CD14-positive monocyte (primary cell): ENCODE results near the gene MDFI. TPM values are rescaled to one million over a fixed set of nuclear protein-coding genes. Genes with fewer than 3 reads are reported as not detected.

Source experiments
- DNase-seq, 3 donors: peaks; one replicate each; pipeline ENCODE4 v3.0.0-alpha.2; 2011 to 2022
- H2AFZ ChIP-seq: 2 replicates; pipeline ENCODE4 v1.6.0; 2012; ENCODE audit warnings: mild to moderate bottlenecking, low read depth, low read length, inconsistent platforms; ENCODE audit not compliant: insufficient read depth, poor library complexity, severe bottlenecking
- H3K27ac ChIP-seq, 2 donors: 1 replicate in 1 of 2; 2 replicates in 1 of 2; pipeline ENCODE4 v1.5.1; 2012 to 2013; ENCODE audit warnings: low read length in 2 of 2, control low read depth in 1 of 2, inconsistent platforms in 1 of 2, low read depth in 1 of 2, mild to moderate bottlenecking in 1 of 2
- H3K27me3 ChIP-seq, 2 donors: one replicate each; pipeline versions ENCODE4 v1.6.0 to v1.6.1; 2011 to 2013; ENCODE audit warnings: low read length in 2 of 2; ENCODE audit not compliant: control insufficient read depth in 2 of 2, insufficient read depth in 2 of 2
- H3K36me3 ChIP-seq, 2 donors: replicated peaks in 1 of 2; 1 replicate in 1 of 2; 2 replicates in 1 of 2; pipeline versions ENCODE4 v1.5.1 to v1.6.1; 2012 to 2013; ENCODE audit warnings: low read length in 2 of 2, control low read depth in 1 of 2, inconsistent platforms in 1 of 2, mild to moderate bottlenecking in 1 of 2; ENCODE audit not compliant: insufficient read depth in 2 of 2, control insufficient read depth in 1 of 2
- H3K4me1 ChIP-seq, 2 donors: 1 replicate in 1 of 2; 2 replicates in 1 of 2; pipeline versions ENCODE4 v1.5.1 to v1.6.1; 2012 to 2013; ENCODE audit warnings: low read length in 2 of 2, control low read depth in 1 of 2, inconsistent platforms in 1 of 2, mild to moderate bottlenecking in 1 of 2, moderate library complexity in 1 of 2; ENCODE audit not compliant: insufficient read depth in 2 of 2, control insufficient read depth in 1 of 2
- H3K4me2 ChIP-seq: replicated peaks from 2 replicates; pipeline ENCODE3; 2012; ENCODE audit warnings: low read length, moderate library complexity, mild to moderate bottlenecking; ENCODE audit not compliant: poor library complexity, severe bottlenecking; ENCODE audit errors: extremely low read depth
- H3K4me3 ChIP-seq, 3 experiments: fragments of 200-600 bp in 1 of 3; sonication (generic) in 1 of 3; replicated peaks in 1 of 3; 1 replicate in 2 of 3; 2 replicates in 1 of 3; pipeline ENCODE4 v1.5.1; 2011 to 2013; ENCODE audit warnings: low read length in 3 of 3, mild to moderate bottlenecking in 3 of 3, control low read depth in 2 of 3, low read depth in 2 of 3, inconsistent platforms in 1 of 3, moderate library complexity in 1 of 3
- H3K79me2 ChIP-seq: 2 replicates; pipeline ENCODE4 v1.6.0; 2012; ENCODE audit warnings: mild to moderate bottlenecking, control low read depth, inconsistent platforms, low read length, moderate library complexity; ENCODE audit not compliant: insufficient read depth
- H3K9ac ChIP-seq: 2 replicates; pipeline ENCODE4 v1.6.0; 2017; ENCODE audit warnings: low read length, mild to moderate bottlenecking; ENCODE audit not compliant: insufficient read depth, poor library complexity, severe bottlenecking
- H3K9me3 ChIP-seq, 2 donors: replicated peaks in 1 of 2; 1 replicate in 1 of 2; 2 replicates in 1 of 2; pipeline versions ENCODE4 v1.5.1 to v1.6.1; 2012 to 2013; ENCODE audit warnings: low read length in 2 of 2, control low read depth in 1 of 2; ENCODE audit not compliant: control insufficient read depth in 1 of 2, insufficient read depth in 1 of 2
- H4K20me1 ChIP-seq: 2 replicates; pipeline ENCODE4 v1.6.0; 2012; ENCODE audit warnings: mild to moderate bottlenecking, low read length, control low read depth, moderate library complexity; ENCODE audit not compliant: insufficient read depth
- H3K27ac Mint-ChIP-seq, 7 donors: one replicate each; pipeline ENCODE4 v1.8.0; 2020; ENCODE audit warnings: mild to moderate bottlenecking in 7 of 7, mixed read lengths in 7 of 7, moderate library complexity in 6 of 7, inconsistent platforms in 2 of 7
- H3K27me3 Mint-ChIP-seq, 3 donors: one replicate each; pipeline ENCODE4 v1.8.0; 2021 to 2022; ENCODE audit warnings: low read depth in 3 of 3, mild to moderate bottlenecking in 3 of 3, mixed read lengths in 3 of 3, moderate library complexity in 3 of 3, inconsistent platforms in 1 of 3
- H3K36me3 Mint-ChIP-seq, 2 donors: one replicate each; pipeline ENCODE4 v1.8.0; 2020; ENCODE audit warnings: mixed read lengths in 2 of 2, inconsistent platforms in 1 of 2, mild to moderate bottlenecking in 1 of 2
- H3K4me1 Mint-ChIP-seq: one replicate; pipeline ENCODE4 v1.8.0; 2020; ENCODE audit warnings: mild to moderate bottlenecking, mixed read lengths
- H3K4me3 Mint-ChIP-seq, 2 donors: one replicate each; pipeline ENCODE4 v1.8.0; 2020; ENCODE audit warnings: mild to moderate bottlenecking in 2 of 2, mixed read lengths in 2 of 2, moderate library complexity in 1 of 2
- H3K9me3 Mint-ChIP-seq, 7 donors: one replicate each; pipeline ENCODE4 v1.8.0; 2020 to 2022; ENCODE audit warnings: mixed read lengths in 7 of 7, mild to moderate bottlenecking in 6 of 7, moderate library complexity in 6 of 7, inconsistent platforms in 2 of 7
- CTCF ChIP-seq: fragments of 200-600 bp; IDR thresholded peaks from one replicate; pipeline ENCODE4 v1.8.0; 2022; ENCODE audit warnings: antibody characterized with exemption, mild to moderate bottlenecking
- WGBS: methylation state at CpG from one replicate; pipeline ENCODE4 v1.1.5; 2013; ENCODE audit warnings: missing lambda C conversion rate; ENCODE audit not compliant: insufficient coverage; 5-methylcytosine and 5-hydroxymethylcytosine counted together
- intact Hi-C, 2 donors: fragments of 100-400 bp; cut with micrococcal nuclease; formaldehyde crosslinking; loops; one replicate each; pipeline versions ENCODE4 v1.15.0 to v1.15.1; 2023
- polyA plus RNA-seq, 3 donors: library from polyadenylated mRNA; depleted of rRNA in 1 of 3; unstranded in 2 of 3; stranded (reverse) in 1 of 3; fragments of 300-500 nt in 2 of 3; fragments of >200 nt in 1 of 3; fragmentation: Illumina TruSeq in 2 of 3; gene quantifications; 1 replicate in 2 of 3; 2 replicates in 1 of 3; pipeline ENCODE4 v1.2.3, GENCODE V29; 2012 to 2021

The MDFI gene
- polyA plus RNA-seq, 3 donors = not detected

GRCh38 chr6:41668968-41669367 lies 30.7 kb downstream of the MDFI start:
- H3K79me2 ChIP-seq = no peaks in the 10 kb centered on the region
- no peak for TF ChIP-seq CTCF
- intact Hi-C loops = no loop called here
- no peak for DNase-seq
- Mint-ChIP-seq H3K9me3 (peaks cover 0 to 5% (median 0%) of the 10 kb centered on the region in 7 donors), H3K36me3 (no peaks in the 10 kb centered on the region), H3K27ac (no peak overlapping the region), H3K4me1 (peaks cover 3% of the 10 kb centered on the region), H3K4me3 (no peak overlapping the region), H3K27me3 (peaks cover 6 to 11% (median 8%) of the 10 kb centered on the region in 3 donors)
- H3K4me3 ChIP-seq = no peak overlapping the region
- no CpG with 5 or more reads among the region's 2 CpGs for WGBS
- no peaks in the 10 kb centered on the region for H3K36me3 ChIP-seq
- no peak overlapping the region for H3K9ac ChIP-seq
- peaks cover 0 to 2% of the 10 kb centered on the region in 2 donors for H3K27me3 ChIP-seq
- no peak overlapping the region for H2AFZ ChIP-seq
- no peak overlapping the region for H3K4me2 ChIP-seq
- no peaks in the 10 kb centered on the region for H4K20me1 ChIP-seq
- H3K9me3 ChIP-seq = no peaks in the 10 kb centered on the region
- no peak overlapping the region for H3K27ac ChIP-seq
- H3K4me1 ChIP-seq = no peaks in the 10 kb centered on the region

GRCh38 chr6:41670703-41671360 lies 32.6 kb downstream of the MDFI start:
- Histone ChIP-seq H3K9ac (no peak overlapping the region), H3K36me3 (no peaks in the 10 kb centered on the region), H3K79me2 (no peaks in the 10 kb centered on the region), H3K4me1 (no peaks in the 10 kb centered on the region), H3K4me2 (no peak overlapping the region), H2AFZ (no peak overlapping the region), H4K20me1 (no peaks in the 10 kb centered on the region), H3K27me3 (peaks cover 0 to 2% of the 10 kb centered on the region in 2 donors), H3K27ac (no peak overlapping the region), H3K9me3 (no peaks in the 10 kb centered on the region), H3K4me3 (no peak overlapping the region)
- no peak for DNase-seq
- no peak overlapping the region for H3K27ac Mint-ChIP-seq
- H3K27me3 Mint-ChIP-seq = peaks cover 3 to 8% (median 7%) of the 10 kb centered on the region in 3 donors
- H3K36me3 Mint-ChIP-seq = no peaks in the 10 kb centered on the region
- no peak overlapping the region for H3K4me3 Mint-ChIP-seq
- WGBS = 98% methylated on average over 4 of the region's 9 CpGs
- intact Hi-C loops = no loop called here
- H3K4me1 Mint-ChIP-seq = peaks cover 3% of the 10 kb centered on the region
- H3K9me3 Mint-ChIP-seq = peaks cover 0 to 5% (median 0%) of the 10 kb centered on the region in 7 donors
- no peak for TF ChIP-seq CTCF
